Measurements from ENCODE around the gene THOP1. TPM values are rescaled to one million over a fixed set of nuclear protein-coding genes. Genes with fewer than 3 reads are reported as not detected.

The THOP1 gene
- polyA plus RNA-seq, 3 donors, result 13.4 to 17.6 (median 14.6) TPM

DNA sequence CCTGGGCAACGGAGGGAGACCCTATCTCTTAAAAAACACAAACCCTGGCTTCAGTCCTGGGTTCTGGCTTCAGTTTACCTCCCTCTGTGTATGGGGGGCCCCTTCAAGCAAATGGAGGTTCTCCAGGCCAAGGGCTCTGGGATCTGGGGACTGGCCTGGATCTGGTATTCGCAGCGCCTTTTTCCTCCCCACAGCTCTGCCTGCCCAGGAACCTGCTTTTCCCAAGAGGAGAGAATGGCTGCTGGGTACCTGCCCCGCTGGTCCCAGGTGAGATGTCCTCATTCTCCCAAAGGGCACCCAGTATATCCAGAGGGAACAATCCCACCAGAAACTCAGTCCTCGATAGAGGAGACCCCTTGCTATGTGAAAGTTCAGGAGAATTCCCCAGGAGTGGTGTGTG is 37.5 kb downstream of the THOP1 start:
- TF ChIP-seq, protein P1, sequence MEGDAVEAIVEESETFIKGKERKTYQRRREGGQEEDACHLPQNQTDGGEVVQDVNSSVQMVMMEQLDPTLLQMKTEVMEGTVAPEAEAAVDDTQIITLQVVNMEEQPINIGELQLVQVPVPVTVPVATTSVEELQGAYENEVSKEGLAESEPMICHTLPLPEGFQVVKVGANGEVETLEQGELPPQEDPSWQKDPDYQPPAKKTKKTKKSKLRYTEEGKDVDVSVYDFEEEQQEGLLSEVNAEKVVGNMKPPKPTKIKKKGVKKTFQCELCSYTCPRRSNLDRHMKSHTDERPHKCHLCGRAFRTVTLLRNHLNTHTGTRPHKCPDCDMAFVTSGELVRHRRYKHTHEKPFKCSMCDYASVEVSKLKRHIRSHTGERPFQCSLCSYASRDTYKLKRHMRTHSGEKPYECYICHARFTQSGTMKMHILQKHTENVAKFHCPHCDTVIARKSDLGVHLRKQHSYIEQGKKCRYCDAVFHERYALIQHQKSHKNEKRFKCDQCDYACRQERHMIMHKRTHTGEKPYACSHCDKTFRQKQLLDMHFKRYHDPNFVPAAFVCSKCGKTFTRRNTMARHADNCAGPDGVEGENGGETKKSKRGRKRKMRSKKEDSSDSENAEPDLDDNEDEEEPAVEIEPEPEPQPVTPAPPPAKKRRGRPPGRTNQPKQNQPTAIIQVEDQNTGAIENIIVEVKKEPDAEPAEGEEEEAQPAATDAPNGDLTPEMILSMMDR (IDR thresholded peaks at IDR 0.05), result no peak
- no peak overlapping the region for H3K4me2 ChIP-seq (replicated peaks; ENCODE audit: extremely low read depth, low read length, poor library complexity, severe bottlenecking)
- H3K4me3 Mint-ChIP-seq, result no peak overlapping the region
- H3K36me3 ChIP-seq (replicated peaks in 1 of 2; ENCODE audit: control insufficient read depth in 1 of 2, insufficient read depth in 2 of 2, low read length in 2 of 2), result peaks cover 0 to 7% of the 10 kb centered on the region in 2 donors
- H2AFZ ChIP-seq (ENCODE audit: insufficient read depth, low read depth, low read length, poor library complexity, severe bottlenecking), result no peak overlapping the region
- intact Hi-C loops (cut with micrococcal nuclease), result loop anchor here in 1 of 2 donors (10.0 kb wide), 1 partner anchor 362 kb away; the partner anchor contains the start of gene NCLN
- H3K27ac Mint-ChIP-seq, result no peak overlapping the region
- no peak overlapping the region for H3K27ac ChIP-seq (ENCODE audit: low read depth in 1 of 2, low read length in 2 of 2)
- H3K9me3 Mint-ChIP-seq, result peaks cover 10 to 37% (median 28%) of the 10 kb centered on the region in 7 donors
- 80% methylated on average over 1 of the region's 5 CpGs for WGBS (ENCODE audit: insufficient coverage)
- peaks cover 9 to 17% of the 10 kb centered on the region in 2 donors for H3K9me3 ChIP-seq (replicated peaks in 1 of 2; ENCODE audit: control insufficient read depth in 1 of 2, insufficient read depth in 1 of 2, low read length in 2 of 2)
- H3K79me2 ChIP-seq (ENCODE audit: insufficient read depth, low read length), result no peaks in the 10 kb centered on the region
- no peak overlapping the region for H3K4me3 ChIP-seq (replicated peaks in 1 of 3; ENCODE audit: low read depth in 2 of 3, low read length in 3 of 3)
- H3K36me3 Mint-ChIP-seq, result peaks cover 8 to 27% of the 10 kb centered on the region in 2 donors
- no peak for DNase-seq
- no peak overlapping the region for H3K9ac ChIP-seq (ENCODE audit: insufficient read depth, low read length, poor library complexity, severe bottlenecking)
- no peaks in the 10 kb centered on the region for H4K20me1 ChIP-seq (ENCODE audit: insufficient read depth, low read length)
- no peaks in the 10 kb centered on the region for H3K27me3 ChIP-seq (ENCODE audit: control insufficient read depth in 2 of 2, insufficient read depth in 2 of 2, low read length in 2 of 2)
- H3K4me1 Mint-ChIP-seq, result peaks cover 9% of the 10 kb centered on the region
- peaks cover 0 to 2% (median 2%) of the 10 kb centered on the region in 3 donors for H3K27me3 Mint-ChIP-seq (ENCODE audit: low read depth in 3 of 3)
- H3K4me1 ChIP-seq (ENCODE audit: control insufficient read depth in 1 of 2, insufficient read depth in 2 of 2, low read length in 2 of 2), result peaks cover 5 to 6% of the 10 kb centered on the region in 2 donors

DNA sequence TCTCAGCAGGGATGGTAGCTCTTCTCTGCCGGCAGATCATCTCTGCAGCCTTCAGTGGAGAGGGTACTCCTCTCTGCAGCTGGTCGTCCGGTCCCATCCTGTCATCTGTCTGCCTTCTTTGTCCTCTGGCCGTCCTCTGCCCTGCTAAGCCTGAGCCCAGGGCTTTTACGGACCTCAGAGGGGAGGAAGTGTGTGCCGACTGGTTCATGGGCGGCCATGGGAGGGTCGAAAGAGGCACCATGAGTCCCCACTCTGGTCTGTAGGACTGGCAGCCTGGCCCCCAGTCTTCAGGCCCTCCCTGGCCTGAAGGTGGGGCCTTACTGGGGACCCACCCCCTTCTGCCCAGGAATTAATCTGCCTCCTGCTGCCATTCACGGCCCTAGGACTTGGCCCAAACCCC is 38.3 kb downstream of the THOP1 start:
- Histone ChIP-seq H3K27me3 (ENCODE audit: control insufficient read depth in 2 of 2, insufficient read depth in 2 of 2, low read length in 2 of 2) (no peaks in the 10 kb centered on the region), H3K79me2 (ENCODE audit: insufficient read depth, low read length) (no peaks in the 10 kb centered on the region), H2AFZ (ENCODE audit: insufficient read depth, low read depth, low read length, poor library complexity, severe bottlenecking) (no peak overlapping the region), H3K36me3 (replicated peaks in 1 of 2; ENCODE audit: control insufficient read depth in 1 of 2, insufficient read depth in 2 of 2, low read length in 2 of 2) (peaks cover 0 to 12% of the 10 kb centered on the region in 2 donors), H3K4me1 (ENCODE audit: control insufficient read depth in 1 of 2, insufficient read depth in 2 of 2, low read length in 2 of 2) (peaks cover 5 to 6% of the 10 kb centered on the region in 2 donors), H4K20me1 (ENCODE audit: insufficient read depth, low read length) (no peaks in the 10 kb centered on the region), H3K4me3 (replicated peaks in 1 of 3; ENCODE audit: low read depth in 2 of 3, low read length in 3 of 3) (no peak overlapping the region), H3K4me2 (replicated peaks; ENCODE audit: extremely low read depth, low read length, poor library complexity, severe bottlenecking) (no peak overlapping the region), H3K9ac (ENCODE audit: insufficient read depth, low read length, poor library complexity, severe bottlenecking) (no peak overlapping the region), H3K27ac (ENCODE audit: low read depth in 1 of 2, low read length in 2 of 2) (no peak overlapping the region), H3K9me3 (replicated peaks in 1 of 2; ENCODE audit: control insufficient read depth in 1 of 2, insufficient read depth in 1 of 2, low read length in 2 of 2) (peaks cover 17 to 25% of the 10 kb centered on the region in 2 donors)
- DNase-seq, result no peak
- Mint-ChIP-seq H3K27ac (peak overlapping the region in 1 of 7 donors; percentile 27), H3K36me3 (peaks cover 8 to 32% of the 10 kb centered on the region in 2 donors), H3K27me3 (ENCODE audit: low read depth in 3 of 3) (peaks cover 0 to 4% (median 2%) of the 10 kb centered on the region in 3 donors), H3K4me3 (no peak overlapping the region), H3K9me3 (peaks cover 14 to 42% (median 36%) of the 10 kb centered on the region in 7 donors), H3K4me1 (peaks cover 9% of the 10 kb centered on the region)
- intact Hi-C loops (cut with micrococcal nuclease), result loop anchor here in 1 of 2 donors (10.0 kb wide), 1 partner anchor 361 kb away; the partner anchor contains the start of gene NCLN
- TF ChIP-seq, protein P1 (IDR thresholded peaks at IDR 0.05), result no peak
- 93% methylated on average over 9 of the region's 9 CpGs for WGBS (ENCODE audit: insufficient coverage)
